Subcutaneous abdominal adipose tissue (tissue), 5 donors: Measurements from ENCODE around the gene ABO.
"Not testable (repeated sequence)": the region's sequence is repeated elsewhere in the genome, so short reads cannot be mapped to it uniquely, and the experiment has no call there.

Experiments used
- H3K27ac ChIP-seq: one replicate; pipeline ENCODE4 v1.7.0; 2013; ENCODE audit warnings: low read depth, mild to moderate bottlenecking, inconsistent platforms, low read length, moderate library complexity
- H3K27me3 ChIP-seq, 5 donors: one replicate each; pipeline ENCODE4 v1.7.0; 2013; ENCODE audit warnings: low read length in 5 of 5, inconsistent platforms in 1 of 5; ENCODE audit not compliant: control insufficient read depth in 5 of 5, insufficient read depth in 4 of 5
- H3K36me3 ChIP-seq, 5 donors: one replicate each; pipeline ENCODE4 v1.7.0; 2013; ENCODE audit warnings: low read length in 5 of 5; ENCODE audit not compliant: control insufficient read depth in 5 of 5, insufficient read depth in 5 of 5
- H3K4me1 ChIP-seq, 5 donors: one replicate each; pipeline ENCODE4 v1.7.0; 2013; ENCODE audit warnings: low read length in 5 of 5, mild to moderate bottlenecking in 3 of 5, moderate library complexity in 1 of 5; ENCODE audit not compliant: control insufficient read depth in 5 of 5, insufficient read depth in 5 of 5
- H3K4me3 ChIP-seq, 5 donors: one replicate each; pipeline ENCODE4 v1.7.0; 2013; ENCODE audit warnings: low read length in 5 of 5, low read depth in 1 of 5
- H3K9ac ChIP-seq, 5 donors: one replicate each; pipeline ENCODE4 v1.7.0; 2013; ENCODE audit warnings: low read length in 5 of 5, mild to moderate bottlenecking in 4 of 5, moderate library complexity in 3 of 5
- H3K9me3 ChIP-seq, 5 donors: one replicate each; pipeline ENCODE4 v1.7.0; 2013; ENCODE audit warnings: low read length in 5 of 5; ENCODE audit not compliant: control insufficient read depth in 5 of 5
- donor health status: healthy.
- donor health status: healthy.
- donor health status: healthy.
- donor health status: healthy.
- donor health status: healthy.

The ABO gene

GRCh38 chr9:133236291-133237034 is 38.5 kb downstream of the ABO start:
- Histone ChIP-seq H3K4me1 (peaks cover 7 to 30% (median 28%) of the 10 kb centered on the region in 5 donors), H3K27ac (peak overlapping the region; percentile 79), H3K4me3 (peak overlapping the region in 3 of 5 donors; percentile 13 to 47 (median 44))
- not testable (repeated sequence) for H3K36me3 ChIP-seq, H3K27me3 ChIP-seq, H3K9ac ChIP-seq, H3K9me3 ChIP-seq

- no peaks in the 10 kb centered on the region for H3K27me3 ChIP-seq
- no peak overlapping the region for H3K4me3 ChIP-seq
Observed at GRCh38 chr9:133235549-133236222, 39.3 kb downstream of the ABO start.

GRCh38 chr9:133234577-133235322 is 40.3 kb downstream of the ABO start:
- H3K27me3 ChIP-seq, result no peaks in the 10 kb centered on the region
- H3K36me3 ChIP-seq, result no peaks in the 10 kb centered on the region
- no peak overlapping the region for H3K4me3 ChIP-seq
- peaks cover 7 to 30% (median 28%) of the 10 kb centered on the region in 5 donors for H3K4me1 ChIP-seq
- peak overlapping the region; percentile 23 for H3K27ac ChIP-seq
- no peak overlapping the region for H3K9ac ChIP-seq
- H3K9me3 ChIP-seq, result no peaks in the 10 kb centered on the region

More at GRCh38 chr9:133235549-133236222, 39.3 kb downstream of the ABO start:
- no peaks in the 10 kb centered on the region for H3K36me3 ChIP-seq
- no peak overlapping the region for H3K27ac ChIP-seq
- H3K9me3 ChIP-seq, result no peaks in the 10 kb centered on the region
- H3K4me1 ChIP-seq, result peaks cover 7 to 30% (median 28%) of the 10 kb centered on the region in 5 donors
- H3K9ac ChIP-seq, result no peak overlapping the region

- Histone ChIP-seq H3K9ac (no peak overlapping the region), H3K27ac (peak overlapping the region; percentile 23), H3K9me3 (no peaks in the 10 kb centered on the region), H3K36me3 (no peaks in the 10 kb centered on the region), H3K4me3 (no peak overlapping the region), H3K4me1 (peaks cover 7 to 25% (median 21%) of the 10 kb centered on the region in 5 donors), H3K27me3 (no peaks in the 10 kb centered on the region)
Observed at GRCh38 chr9:133233681-133234432, 41.1 kb downstream of the ABO start.

GRCh38 chr9:133231934-133232568 is 43.0 kb downstream of the ABO start:
- not testable (repeated sequence) for H3K27me3 ChIP-seq, H3K9me3 ChIP-seq, H3K9ac ChIP-seq, H3K36me3 ChIP-seq, H3K27ac ChIP-seq, H3K4me3 ChIP-seq
- peaks cover 0 to 10% (median 5%) of the 10 kb centered on the region in 5 donors for H3K4me1 ChIP-seq

DNA sequence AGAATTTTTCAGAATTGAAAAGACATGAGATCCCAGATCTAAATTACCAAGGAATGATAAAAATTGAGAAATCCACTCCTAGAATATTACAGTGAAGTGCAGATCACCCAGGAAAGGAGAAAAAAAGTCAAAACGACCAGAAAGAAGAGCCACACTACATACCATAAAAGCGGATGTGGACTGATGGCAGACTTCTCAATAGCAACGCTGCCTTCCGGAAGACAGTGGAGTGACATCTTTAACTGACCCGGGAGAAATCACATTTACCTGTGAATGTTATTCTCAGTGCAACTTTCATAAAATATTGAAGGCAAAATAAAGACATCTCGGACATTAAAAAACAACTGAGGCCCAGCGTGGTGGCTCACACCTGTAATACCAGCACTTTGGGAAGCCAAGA is 44.5 kb downstream of the ABO start:
- H3K4me1 ChIP-seq, H3K4me3 ChIP-seq, H3K36me3 ChIP-seq, H3K9ac ChIP-seq, H3K27ac ChIP-seq, H3K9me3 ChIP-seq: not testable (repeated sequence)
- peaks cover 0 to 19% (median 7%) of the 10 kb centered on the region in 5 donors for H3K27me3 ChIP-seq

GRCh38 chr9:133230093-133230492 is 44.9 kb downstream of the ABO start:
- Histone ChIP-seq H3K4me3 (no peak overlapping the region), H3K9me3 (no peaks in the 10 kb centered on the region), H3K36me3 (no peaks in the 10 kb centered on the region), H3K4me1 (peaks cover 0 to 7% (median 0%) of the 10 kb centered on the region in 5 donors), H3K9ac (no peak overlapping the region), H3K27ac (no peak overlapping the region), H3K27me3 (peaks cover 0 to 23% (median 7%) of the 10 kb centered on the region in 5 donors)

DNA sequence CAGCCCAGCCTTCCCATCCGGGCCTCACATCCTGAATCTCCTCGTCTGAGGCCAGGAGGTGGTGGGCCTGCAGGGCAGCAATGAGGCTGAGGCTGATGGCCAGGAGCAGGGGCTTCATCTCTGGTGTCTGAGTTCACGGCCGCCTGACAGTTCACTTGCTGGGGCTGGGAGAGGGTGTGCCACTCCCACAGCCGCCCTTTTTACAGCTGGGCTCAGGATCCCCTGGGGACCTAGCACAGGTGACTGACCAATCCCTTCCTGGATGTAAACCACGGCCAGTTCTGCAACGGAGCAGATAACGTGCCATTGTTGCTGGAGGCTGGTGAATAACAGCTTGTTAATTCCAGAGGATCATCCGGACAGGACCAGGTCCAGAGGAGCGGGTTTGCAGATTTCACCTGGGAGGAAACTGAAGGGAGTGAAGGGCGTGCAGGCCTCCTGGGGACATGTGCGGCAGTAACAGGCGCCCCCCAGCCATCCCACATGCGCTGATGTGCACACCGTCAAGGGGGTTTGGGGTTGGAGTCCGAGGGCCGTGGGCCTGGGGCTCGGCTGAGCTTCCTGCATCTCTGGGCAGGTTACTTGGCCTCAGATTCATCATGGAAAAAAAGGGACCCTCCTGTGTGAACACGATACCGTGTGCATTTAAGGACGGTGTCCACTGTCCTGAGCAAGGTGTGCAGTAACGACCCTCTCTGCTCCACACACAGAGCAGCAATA is 46.4 kb downstream of the ABO start:
- H3K27ac ChIP-seq, H3K36me3 ChIP-seq, H3K4me3 ChIP-seq, H3K9ac ChIP-seq, H3K9me3 ChIP-seq, H3K4me1 ChIP-seq: not testable (repeated sequence)
- H3K27me3 ChIP-seq, result peaks cover 0 to 30% (median 7%) of the 10 kb centered on the region in 5 donors

DNA sequence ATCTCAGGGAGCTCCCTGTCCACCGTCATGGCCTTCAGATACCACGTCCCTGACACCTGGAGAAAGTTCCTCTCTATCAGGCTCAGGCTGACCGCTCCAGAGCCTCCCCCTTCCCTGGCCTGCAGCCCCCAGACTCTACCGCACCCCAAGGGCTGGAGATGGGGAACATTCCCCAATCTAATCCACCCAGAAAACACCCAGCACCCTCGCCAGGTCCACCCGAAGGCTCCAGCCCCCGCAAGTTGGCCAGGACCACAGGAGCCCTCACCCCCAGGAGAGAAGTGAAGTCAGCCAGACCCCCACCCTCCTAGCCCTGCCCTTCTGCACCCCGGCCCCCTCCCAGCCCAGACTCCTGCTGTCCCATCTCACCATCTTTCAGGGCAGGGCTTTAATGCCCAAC is 47.0 kb downstream of the ABO start:
- H3K9ac ChIP-seq, H3K27ac ChIP-seq, H3K4me1 ChIP-seq, H3K9me3 ChIP-seq, H3K36me3 ChIP-seq, H3K4me3 ChIP-seq: not testable (repeated sequence)
- H3K27me3 ChIP-seq, result peaks cover 0 to 31% (median 8%) of the 10 kb centered on the region in 5 donors
